CD4-positive, CD25-positive, alpha-beta regulatory T cell (primary cell): ENCODE measurements around the gene ETFA. TPM values are rescaled to one million over a fixed set of nuclear protein-coding genes. Genes with fewer than 3 reads are reported as not detected.
A peak's percentile ranks its signal among the peaks of the same experiment; 100 is the strongest.
"Not testable (repeated sequence)": the region's sequence is repeated elsewhere in the genome, so short reads cannot be mapped to it uniquely, and the experiment has no call there.

Source experiments
- ATAC-seq, 2 donors: fragments of 150-1000 bp; cut with Tn5 transposase; one replicate each; pipeline ENCODE4 v1.10.0; 2021; ENCODE audit warnings: low read depth in 2 of 2, moderate number of reproducible peaks in 2 of 2, moderate library complexity in 1 of 2
- DNase-seq, 3 donors: peaks; one replicate each; pipeline versions ENCODE4 v3.0.0 to v3.0.0-alpha.2; 2012 to 2022; ENCODE audit warnings: mixed read lengths in 1 of 3
- H3K27ac ChIP-seq: one replicate; pipeline ENCODE4 v1.7.0; 2013; ENCODE audit warnings: mild to moderate bottlenecking, low read length; ENCODE audit not compliant: insufficient read depth, poor library complexity, severe bottlenecking
- H3K27me3 ChIP-seq: one replicate; pipeline ENCODE4 v1.7.0; 2013; ENCODE audit warnings: low read length; ENCODE audit not compliant: control insufficient read depth, insufficient read depth
- H3K36me3 ChIP-seq: one replicate; pipeline ENCODE4 v1.7.0; 2013; ENCODE audit warnings: mild to moderate bottlenecking, low read length, moderate library complexity; ENCODE audit not compliant: control insufficient read depth, insufficient read depth
- H3K4me1 ChIP-seq: 2 replicates; pipeline ENCODE4 v1.7.0; 2013; ENCODE audit warnings: mild to moderate bottlenecking, low read length; ENCODE audit not compliant: insufficient read depth, control insufficient read depth, poor library complexity, severe bottlenecking
- H3K4me3 ChIP-seq: one replicate; pipeline ENCODE4 v1.7.0; 2013; ENCODE audit warnings: low read depth, mild to moderate bottlenecking, low read length, moderate library complexity
- H3K9me3 ChIP-seq, 2 experiments: 1 replicate in 1 of 2; 2 replicates in 1 of 2; pipeline ENCODE4 v1.7.0; 2013; ENCODE audit warnings: low read length in 2 of 2, mild to moderate bottlenecking in 1 of 2, moderate library complexity in 1 of 2; ENCODE audit not compliant: control insufficient read depth in 2 of 2
- H3K27ac Mint-ChIP-seq, 3 donors: one replicate each; pipeline ENCODE4 v1.8.0; 2020 to 2022; ENCODE audit warnings: mild to moderate bottlenecking in 3 of 3, mixed read lengths in 3 of 3, moderate library complexity in 2 of 3
- H3K27me3 Mint-ChIP-seq: one replicate; pipeline ENCODE4 v1.8.0; 2022; ENCODE audit warnings: mild to moderate bottlenecking, mixed read lengths
- H3K36me3 Mint-ChIP-seq: one replicate; pipeline ENCODE4 v1.8.0; 2020; ENCODE audit warnings: mixed read lengths
- H3K4me1 Mint-ChIP-seq, 4 donors: one replicate each; pipeline ENCODE4 v1.8.0; 2020 to 2022; ENCODE audit warnings: mixed read lengths in 4 of 4, mild to moderate bottlenecking in 1 of 4
- H3K4me3 Mint-ChIP-seq, 4 donors: one replicate each; pipeline ENCODE4 v1.8.0; 2020 to 2022; ENCODE audit warnings: mild to moderate bottlenecking in 4 of 4, mixed read lengths in 4 of 4, moderate library complexity in 3 of 4
- H3K9me3 Mint-ChIP-seq, 7 donors: one replicate each; pipeline ENCODE4 v1.8.0; 2020 to 2022; ENCODE audit warnings: mixed read lengths in 7 of 7, mild to moderate bottlenecking in 3 of 7, moderate library complexity in 2 of 7
- polyA plus RNA-seq, 4 donors: library from polyadenylated mRNA; unstranded; fragments of 300-500 nt; fragmentation: Illumina TruSeq; gene quantifications; one replicate each; pipeline ENCODE4 v1.2.3, GENCODE V29; 2021
- total RNA-seq: library from RNA; stranded (reverse); gene quantifications from one replicate; pipeline ENCODE4 v1.2.3, GENCODE V29; 2022

Gene ETFA
- total and polyA plus RNA-seq, 5 donors from 2014 or later, result 44.5 to 166 (median 120) TPM

GRCh38 chr15:76327191-76328105 lies 16.2 kb upstream of the ETFA start:
- H3K27ac Mint-ChIP-seq, result no peak overlapping the region
- H3K36me3 ChIP-seq, result no peaks in the 10 kb centered on the region
- H3K27me3 Mint-ChIP-seq, result peaks cover 81% of the 10 kb centered on the region

DNA sequence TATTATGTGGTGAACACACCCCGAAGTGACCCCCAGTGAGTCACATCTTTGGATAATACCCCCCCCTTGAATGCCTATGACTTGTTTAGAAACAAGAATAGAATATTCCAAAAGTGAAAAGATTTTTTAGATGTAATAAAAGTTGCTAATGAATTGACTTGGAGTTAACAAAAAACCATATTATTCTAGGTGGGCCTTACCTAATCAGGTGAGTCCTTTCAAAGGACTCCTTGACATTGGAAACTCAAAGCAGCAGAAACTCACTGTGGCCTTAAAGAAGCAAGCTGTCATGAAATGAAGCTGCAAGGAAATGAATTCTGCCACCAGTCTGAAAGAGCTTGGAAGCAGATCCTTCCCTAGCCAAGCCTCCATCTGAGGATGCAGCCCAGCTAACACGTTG lies 14.4 kb upstream of the ETFA start:
- H3K27ac Mint-ChIP-seq, result no peak overlapping the region
- Histone ChIP-seq H3K36me3 (no peaks in the 10 kb centered on the region), H3K4me1 (no peaks in the 10 kb centered on the region), H3K27ac (no peak overlapping the region), H3K27me3 (peaks cover 29% of the 10 kb centered on the region), H3K9me3 (no peaks in the 10 kb centered on the region), H3K4me3 (no peak overlapping the region)
- ATAC-seq (no peak), DNase-seq (no peak)
- H3K27me3 Mint-ChIP-seq, result peaks cover 81% of the 10 kb centered on the region
- no peaks in the 10 kb centered on the region for H3K4me1 Mint-ChIP-seq
- peaks cover 0 to 8% (median 0%) of the 10 kb centered on the region in 7 donors for H3K9me3 Mint-ChIP-seq
- H3K4me3 Mint-ChIP-seq, result no peak overlapping the region
- H3K36me3 Mint-ChIP-seq, result no peaks in the 10 kb centered on the region

More at GRCh38 chr15:76327191-76328105, 16.2 kb upstream of the ETFA start:
- Histone ChIP-seq H3K4me1 (no peaks in the 10 kb centered on the region), H3K27ac (no peak overlapping the region), H3K4me3 (no peak overlapping the region), H3K9me3 (no peaks in the 10 kb centered on the region), H3K27me3 (peaks cover 33% of the 10 kb centered on the region)
- Mint-ChIP-seq H3K4me3 (no peak overlapping the region), H3K36me3 (no peaks in the 10 kb centered on the region), H3K4me1 (no peaks in the 10 kb centered on the region), H3K9me3 (peaks cover 0 to 8% (median 0%) of the 10 kb centered on the region in 7 donors)
- no peak for ATAC-seq
- DNase-seq, result no peak

DNA sequence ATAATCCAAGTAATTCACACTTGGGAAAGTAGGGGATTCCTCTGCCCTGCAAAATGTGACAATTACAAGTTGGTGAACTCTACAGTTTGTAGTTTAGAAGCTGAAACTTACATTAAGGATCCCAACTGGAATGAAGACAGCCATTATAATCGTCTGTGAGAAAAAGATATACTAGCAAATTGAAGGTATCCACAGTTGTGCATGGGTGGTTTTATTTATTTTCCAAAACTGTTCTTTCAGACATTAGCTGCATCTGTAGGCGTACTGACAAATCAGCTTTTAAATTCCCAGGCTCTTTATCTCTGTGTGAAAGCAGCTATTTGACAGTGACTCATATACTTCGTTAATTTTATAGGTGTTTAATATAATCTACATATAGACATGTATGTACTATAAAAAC lies 12.8 kb upstream of the ETFA start:
- DNase-seq (no peak), ATAC-seq (no peak)
- Histone ChIP-seq H3K4me1 (no peaks in the 10 kb centered on the region), H3K27ac (no peak overlapping the region), H3K9me3 (no peaks in the 10 kb centered on the region), H3K4me3 (no peak overlapping the region), H3K36me3 (no peaks in the 10 kb centered on the region), H3K27me3 (peaks cover 20% of the 10 kb centered on the region)
- Mint-ChIP-seq H3K27ac (no peak overlapping the region), H3K4me1 (no peaks in the 10 kb centered on the region), H3K27me3 (peaks cover 75% of the 10 kb centered on the region), H3K36me3 (no peaks in the 10 kb centered on the region), H3K9me3 (peaks cover 0 to 2% (median 0%) of the 10 kb centered on the region in 7 donors), H3K4me3 (no peak overlapping the region)

DNA sequence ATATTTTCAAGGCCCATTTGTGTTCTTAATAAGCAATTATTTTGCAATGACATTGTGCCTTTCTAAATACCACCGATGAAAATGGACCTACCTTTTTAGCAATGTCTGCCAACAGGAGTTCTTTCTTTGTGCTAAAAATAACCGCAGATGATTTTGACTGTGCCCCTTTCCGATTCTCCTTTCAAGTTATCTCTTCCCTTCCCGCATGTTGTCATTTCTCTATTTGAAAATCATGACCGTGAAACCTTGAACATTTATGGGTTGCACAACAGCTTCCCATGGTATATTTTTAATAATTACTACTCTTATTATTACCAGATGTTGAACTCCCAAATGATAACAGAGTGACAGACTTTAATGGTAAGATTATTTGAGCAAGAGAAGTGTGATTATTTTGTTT lies 10.3 kb upstream of the ETFA start:
- no peak overlapping the region for H3K27ac Mint-ChIP-seq
- no peaks in the 10 kb centered on the region for H3K4me1 ChIP-seq
- H3K27me3 Mint-ChIP-seq, result peaks cover 58% of the 10 kb centered on the region
- H3K9me3 Mint-ChIP-seq, result no peaks in the 10 kb centered on the region
- H3K27me3 ChIP-seq, result peaks cover 21% of the 10 kb centered on the region
- no peaks in the 10 kb centered on the region for H3K36me3 Mint-ChIP-seq
- H3K4me1 Mint-ChIP-seq, result no peaks in the 10 kb centered on the region
- no peaks in the 10 kb centered on the region for H3K36me3 ChIP-seq
- no peak overlapping the region for H3K4me3 ChIP-seq
- H3K9me3 ChIP-seq, result no peaks in the 10 kb centered on the region
- DNase-seq (no peak), ATAC-seq (no peak)
- H3K27ac ChIP-seq, result no peak overlapping the region
- no peak overlapping the region for H3K4me3 Mint-ChIP-seq

- Histone ChIP-seq H3K27ac (no peak overlapping the region), H3K36me3 (no peaks in the 10 kb centered on the region), H3K9me3 (no peaks in the 10 kb centered on the region), H3K4me3 (no peak overlapping the region), H3K27me3 (peaks cover 17% of the 10 kb centered on the region), H3K4me1 (no peaks in the 10 kb centered on the region)
- Mint-ChIP-seq H3K27me3 (peaks cover 55% of the 10 kb centered on the region), H3K9me3 (no peaks in the 10 kb centered on the region), H3K36me3 (no peaks in the 10 kb centered on the region), H3K4me1 (no peaks in the 10 kb centered on the region), H3K27ac (no peak overlapping the region), H3K4me3 (no peak overlapping the region)
- no peak for ATAC-seq
- DNase-seq, result no peak
These were observed 9.9 kb upstream of the ETFA start for GRCh38 chr15:76321171-76321570.

GRCh38 chr15:76320012-76320411 lies 8.7 kb upstream of the ETFA start:
- no peaks in the 10 kb centered on the region for H3K36me3 Mint-ChIP-seq

GRCh38 chr15:76313731-76314130 lies 2.5 kb upstream of the ETFA start:
- Histone ChIP-seq H3K27ac (no peak overlapping the region), H3K4me1 (peaks cover 19% of the 10 kb centered on the region), H3K27me3 (peaks cover 4% of the 10 kb centered on the region), H3K4me3 (no peak overlapping the region), H3K36me3 (no peaks in the 10 kb centered on the region), H3K9me3 (no peaks in the 10 kb centered on the region)
- DNase-seq (no peak), ATAC-seq (no peak)
- Mint-ChIP-seq H3K4me1 (peaks cover 10 to 33% (median 22%) of the 10 kb centered on the region in 4 donors), H3K27ac (no peak overlapping the region), H3K4me3 (peak overlapping the region in 2 of 4 donors; percentile 86 to 97), H3K36me3 (peaks cover 4% of the 10 kb centered on the region), H3K9me3 (no peaks in the 10 kb centered on the region), H3K27me3 (no peaks in the 10 kb centered on the region)

More at GRCh38 chr15:76320012-76320411, 8.7 kb upstream of the ETFA start:
- Mint-ChIP-seq H3K27me3 (peaks cover 46% of the 10 kb centered on the region), H3K9me3 (no peaks in the 10 kb centered on the region), H3K4me1 (no peaks in the 10 kb centered on the region), H3K27ac (no peak overlapping the region), H3K4me3 (no peak overlapping the region)
- Histone ChIP-seq H3K27ac (no peak overlapping the region), H3K27me3 (peaks cover 13% of the 10 kb centered on the region), H3K4me3 (no peak overlapping the region), H3K4me1 (no peaks in the 10 kb centered on the region), H3K36me3 (no peaks in the 10 kb centered on the region), H3K9me3 (no peaks in the 10 kb centered on the region)
- DNase-seq, result no peak
- no peak for ATAC-seq

- H3K9me3 Mint-ChIP-seq, H3K36me3 ChIP-seq, H3K27me3 ChIP-seq, DNase-seq, H3K4me3 ChIP-seq, H3K27ac Mint-ChIP-seq, H3K9me3 ChIP-seq, H3K27me3 Mint-ChIP-seq, H3K36me3 Mint-ChIP-seq, H3K27ac ChIP-seq, ATAC-seq: not testable (repeated sequence)
- Mint-ChIP-seq H3K4me3 (peak overlapping the region; percentile 8 to 97 (median 88)), H3K4me1 (peaks cover 15 to 39% (median 25%) of the 10 kb centered on the region in 4 donors)
- peaks cover 19% of the 10 kb centered on the region for H3K4me1 ChIP-seq
These were observed 1.9 kb upstream of the ETFA start for GRCh38 chr15:76313175-76313567.
